Activated CD4-positive, CD25-positive, alpha-beta regulatory T cell treated with anti-CD3 and anti-CD28 coated beads, Interleukin-2, amount 50 U/mL, for 72 hours (primary cell): ENCODE results near the gene C12orf75.
"Not testable (repeated sequence)": the region's sequence is repeated elsewhere in the genome, so short reads cannot be mapped to it uniquely, and the experiment has no call there.

Source experiments
- DNase-seq: peaks from one replicate; pipeline ENCODE4 v3.0.0; 2021

C12orf75 gene

GRCh38 chr12:105310476-105311085, 19.9 kb upstream of the C12orf75 start:
- not testable (repeated sequence) for DNase-seq

- DNase-seq = not testable (repeated sequence)
Measured at GRCh38 chr12:105311936-105312335, 18.6 kb upstream of the C12orf75 start.

GRCh38 chr12:105313755-105314154, 16.7 kb upstream of the C12orf75 start:
- DNase-seq = not testable (repeated sequence)

GRCh38 chr12:105315130-105315529, 15.4 kb upstream of the C12orf75 start:
- no peak for DNase-seq

- DNase-seq = no peak
Measured at GRCh38 chr12:105315726-105316125, 14.8 kb upstream of the C12orf75 start.

- no peak for DNase-seq
Measured at GRCh38 chr12:105316931-105317852, 13.3 kb upstream of the C12orf75 start.

GRCh38 chr12:105317942-105318621, 12.4 kb upstream of the C12orf75 start:
- no peak for DNase-seq

- no peak for DNase-seq
Measured at GRCh38 chr12:105318651-105319483, 11.6 kb upstream of the C12orf75 start.

- DNase-seq = no peak
Measured at GRCh38 chr12:105319691-105320209, 10.7 kb upstream of the C12orf75 start.

- no peak for DNase-seq
Measured at GRCh38 chr12:105321125-105321524, 9.4 kb upstream of the C12orf75 start.

- DNase-seq = no peak
Measured at GRCh38 chr12:105322070-105322469, 8.4 kb upstream of the C12orf75 start.

- no peak for DNase-seq
Measured at GRCh38 chr12:105324704-105325103, 5.8 kb upstream of the C12orf75 start.

- DNase-seq = no peak
Measured at GRCh38 chr12:105325117-105325516, 5.4 kb upstream of the C12orf75 start.

GRCh38 chr12:105329926-105330282, 587 bp upstream of the C12orf75 start:
- no peak for DNase-seq

- DNase-seq = peak; percentile 55
Measured at GRCh38 chr12:105330931-105331804, 677 bp downstream of the C12orf75 start.

- DNase-seq = no peak
Measured at GRCh38 chr12:105331805-105332251, 1.3 kb downstream of the C12orf75 start.

GRCh38 chr12:105332286-105332685, 1.8 kb downstream of the C12orf75 start:
- DNase-seq = not testable (repeated sequence)

- DNase-seq = no peak
Measured at GRCh38 chr12:105332925-105333324, 2.4 kb downstream of the C12orf75 start.

- no peak for DNase-seq
Measured at GRCh38 chr12:105334001-105334400, 3.5 kb downstream of the C12orf75 start.

GRCh38 chr12:105334582-105334981, 4.1 kb downstream of the C12orf75 start:
- no peak for DNase-seq

- no peak for DNase-seq
Measured at GRCh38 chr12:105335856-105336255, 5.4 kb downstream of the C12orf75 start.
